DMS53 treated with DMSO at 0.1 percent for 48 hours (cell line): ENCODE data around the gene ZNF512B.
"Not testable (repeated sequence)": the region's sequence is repeated elsewhere in the genome, so short reads cannot be mapped to it uniquely, and the experiment has no call there.

ENCODE experiments used
- DNase-seq: peaks from one replicate; lab custom pipeline; 2025; ENCODE audit not compliant: unreplicated experiment; lab: John Stamatoyannopoulos, UW

The ZNF512B gene

GRCh38 chr20:63963784-63964301, 5.9 kb downstream of the ZNF512B start:
- DNase-seq: no peak

GRCh38 chr20:63963348-63963741, 6.4 kb downstream of the ZNF512B start:
- no peak for DNase-seq

GRCh38 chr20:63962426-63963347, 7.0 kb downstream of the ZNF512B start:
- DNase-seq: no peak

- no peak for DNase-seq
Measured at GRCh38 chr20:63961664-63962425, 7.9 kb downstream of the ZNF512B start.

GRCh38 chr20:63960654-63961621, 8.8 kb downstream of the ZNF512B start:
- DNase-seq: not testable (repeated sequence)

- DNase-seq: no peak
Measured at GRCh38 chr20:63959699-63960075, 10.0 kb downstream of the ZNF512B start.

- DNase-seq: no peak
Measured at GRCh38 chr20:63958964-63959698, 10.6 kb downstream of the ZNF512B start.

- DNase-seq: no peak
Measured at GRCh38 chr20:63958471-63958870, 11.3 kb downstream of the ZNF512B start.

GRCh38 chr20:63957690-63958441, 11.9 kb downstream of the ZNF512B start:
- DNase-seq: peak; percentile 85

- peak; percentile 85 for DNase-seq
Measured at GRCh38 chr20:63957004-63957689, 12.6 kb downstream of the ZNF512B start.

GRCh38 chr20:63956664-63957003, 13.1 kb downstream of the ZNF512B start:
- no peak for DNase-seq

GRCh38 chr20:63955827-63956663, 13.7 kb downstream of the ZNF512B start, which contains the start of gene UCKL1:
TSS of gene UCKL1 (minus strand) at chr20:63956416. CDS start at chr20:63956372, 44 bp downstream.
- peak; percentile 63 for DNase-seq

GRCh38 chr20:63955281-63955826, 14.4 kb downstream of the ZNF512B start:
- no peak for DNase-seq

GRCh38 chr20:63953764-63954429, 15.8 kb downstream of the ZNF512B start:
- no peak for DNase-seq

- no peak for DNase-seq
Measured at GRCh38 chr20:63952769-63953168, 17.0 kb downstream of the ZNF512B start.

GRCh38 chr20:63952210-63952535, 17.6 kb downstream of the ZNF512B start:
- DNase-seq: no peak
